GM12873 (cell line): ENCODE data around the gene DUSP10.

Experiments
- TF ChIP-seq, protein P1 (sequence below): IDR thresholded peaks from 2 replicates; pipeline ENCODE4 v1.5.1; 2012; ENCODE audit warnings: low read depth, mild to moderate bottlenecking, moderate library complexity, low read length, control low read depth; ENCODE audit not compliant: insufficient read depth; ENCODE audit errors: missing control alignments

Gene DUSP10

DNA sequence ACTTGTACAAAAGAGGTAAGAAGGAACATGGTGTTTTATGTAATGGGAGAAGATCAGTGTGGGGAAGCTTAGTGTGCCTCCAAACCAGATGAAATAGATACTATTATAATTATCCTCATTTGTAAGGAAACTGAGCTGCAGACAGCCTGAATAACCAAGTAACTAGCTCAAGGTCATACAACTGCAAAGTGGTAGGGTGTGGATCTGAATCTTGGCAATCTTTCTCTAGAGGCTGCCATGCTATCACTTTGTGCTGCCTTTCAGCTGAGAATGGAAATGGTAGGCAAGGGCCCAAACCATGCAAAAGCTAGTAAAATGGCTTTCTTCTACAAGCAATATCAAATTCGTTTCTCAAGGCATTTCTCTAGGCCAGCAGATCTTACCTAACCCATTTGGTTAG, 51.0 kb downstream of the DUSP10 start:
- TF ChIP-seq, protein P1, sequence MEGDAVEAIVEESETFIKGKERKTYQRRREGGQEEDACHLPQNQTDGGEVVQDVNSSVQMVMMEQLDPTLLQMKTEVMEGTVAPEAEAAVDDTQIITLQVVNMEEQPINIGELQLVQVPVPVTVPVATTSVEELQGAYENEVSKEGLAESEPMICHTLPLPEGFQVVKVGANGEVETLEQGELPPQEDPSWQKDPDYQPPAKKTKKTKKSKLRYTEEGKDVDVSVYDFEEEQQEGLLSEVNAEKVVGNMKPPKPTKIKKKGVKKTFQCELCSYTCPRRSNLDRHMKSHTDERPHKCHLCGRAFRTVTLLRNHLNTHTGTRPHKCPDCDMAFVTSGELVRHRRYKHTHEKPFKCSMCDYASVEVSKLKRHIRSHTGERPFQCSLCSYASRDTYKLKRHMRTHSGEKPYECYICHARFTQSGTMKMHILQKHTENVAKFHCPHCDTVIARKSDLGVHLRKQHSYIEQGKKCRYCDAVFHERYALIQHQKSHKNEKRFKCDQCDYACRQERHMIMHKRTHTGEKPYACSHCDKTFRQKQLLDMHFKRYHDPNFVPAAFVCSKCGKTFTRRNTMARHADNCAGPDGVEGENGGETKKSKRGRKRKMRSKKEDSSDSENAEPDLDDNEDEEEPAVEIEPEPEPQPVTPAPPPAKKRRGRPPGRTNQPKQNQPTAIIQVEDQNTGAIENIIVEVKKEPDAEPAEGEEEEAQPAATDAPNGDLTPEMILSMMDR, result no peak

DNA sequence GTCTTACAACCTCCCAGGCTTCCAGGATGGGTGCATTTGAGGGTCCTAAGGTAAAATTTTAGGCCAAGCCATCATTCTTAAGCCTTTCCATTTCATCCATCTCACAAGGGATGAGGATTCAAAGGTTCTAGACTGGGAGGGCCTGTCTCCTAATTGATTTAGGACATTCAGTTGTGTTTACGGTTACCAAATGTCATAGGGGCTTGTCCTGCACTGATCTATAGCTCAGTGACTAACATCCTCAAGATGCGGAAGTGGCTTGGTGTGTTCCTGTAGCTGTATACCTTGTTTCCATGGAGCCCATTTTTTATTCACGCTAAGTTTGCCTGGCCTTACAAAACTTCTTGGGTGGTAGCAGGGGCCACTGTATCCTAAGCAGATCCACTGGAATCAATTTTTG, 52.8 kb downstream of the DUSP10 start:
- TF ChIP-seq, protein P1, result no peak

DNA sequence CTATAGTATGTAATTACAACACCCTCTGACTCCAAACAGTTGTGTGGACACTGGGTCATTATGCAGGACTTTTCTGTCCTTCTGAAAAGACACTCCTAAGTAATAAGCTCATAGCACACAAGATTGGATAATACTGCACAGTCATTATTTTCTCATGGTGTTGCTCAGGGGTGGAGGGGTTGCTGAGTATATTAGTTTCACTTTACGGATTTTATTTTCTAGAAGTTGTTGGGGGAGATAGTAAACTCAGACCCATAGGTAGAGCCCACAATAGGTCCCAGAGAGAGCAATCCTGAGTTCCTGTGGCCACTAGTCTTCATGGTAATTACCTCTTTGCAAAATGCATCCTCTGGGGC, 53.4 kb downstream of the DUSP10 start:
- TF ChIP-seq, protein P1, result no peak

DNA sequence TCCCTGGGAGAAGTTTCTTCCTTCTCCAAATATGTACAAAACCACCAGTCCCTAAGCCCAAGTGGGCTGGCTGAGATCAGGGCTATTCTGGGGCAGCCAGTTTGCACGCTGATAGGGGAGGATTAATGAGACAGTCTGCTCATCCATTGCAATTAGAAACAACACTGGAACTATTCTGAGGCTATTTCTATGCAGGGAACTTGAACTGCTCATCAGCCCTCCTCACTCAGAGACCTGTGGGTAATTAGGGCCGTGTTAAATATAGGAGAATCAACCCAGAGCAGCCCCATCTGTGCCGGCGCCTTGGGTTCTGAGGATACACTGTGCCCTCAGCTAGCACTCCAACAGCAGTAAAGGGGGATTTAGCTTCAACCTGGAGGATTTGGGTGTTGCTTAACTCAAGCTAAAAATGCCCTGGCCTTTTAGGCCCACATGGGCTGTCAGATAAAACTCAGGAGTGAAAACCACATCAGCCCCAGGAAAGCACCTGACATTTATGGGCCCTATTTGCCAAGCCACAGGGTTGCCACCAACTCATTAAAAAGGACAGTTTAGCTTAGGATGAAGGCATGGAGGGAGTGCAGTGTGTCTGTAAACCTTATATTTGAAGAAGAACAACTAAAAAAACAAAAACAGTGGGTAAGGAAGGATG, 53.9 kb downstream of the DUSP10 start:
- TF ChIP-seq, protein P1, result no peak

DNA sequence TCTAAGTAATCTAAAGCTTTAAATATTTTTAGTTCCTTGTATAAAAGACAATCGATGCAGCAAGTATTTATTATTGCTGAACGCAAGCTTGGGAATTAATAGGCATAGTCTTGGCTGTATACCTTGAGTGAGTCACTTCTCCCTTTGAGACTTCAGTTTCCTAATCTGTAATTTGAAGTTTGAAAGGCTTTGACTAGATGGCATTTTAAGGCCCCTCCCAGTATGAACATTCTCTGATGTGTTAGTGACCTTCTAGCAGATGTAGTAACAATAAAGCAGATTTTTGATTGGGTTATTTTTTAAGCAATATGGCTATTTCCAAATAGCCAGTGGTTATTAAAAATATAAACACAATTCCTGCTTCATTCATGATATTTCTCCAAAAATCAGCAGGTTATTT, 58.2 kb downstream of the DUSP10 start:
- TF ChIP-seq, protein P1, result no peak

DNA sequence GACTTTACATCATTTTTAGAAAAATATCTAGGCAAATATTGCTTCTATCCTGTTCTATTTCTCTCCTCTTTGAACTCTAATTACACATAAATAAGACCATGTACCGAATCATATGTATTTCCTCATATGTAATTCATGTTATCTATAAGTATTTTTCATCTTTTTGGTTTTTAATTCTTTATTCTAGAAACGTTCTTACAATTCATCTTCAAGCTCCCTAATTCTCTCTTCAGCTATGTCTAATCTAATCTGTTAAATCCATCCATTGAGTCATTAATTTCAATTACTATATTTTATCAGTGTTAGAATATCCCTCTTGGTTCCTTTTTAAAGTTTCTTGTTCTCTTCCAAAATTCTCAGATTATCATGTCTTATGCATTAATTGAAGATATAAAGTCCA, 61.8 kb downstream of the DUSP10 start:
- TF ChIP-seq, protein P1, result no peak

DNA sequence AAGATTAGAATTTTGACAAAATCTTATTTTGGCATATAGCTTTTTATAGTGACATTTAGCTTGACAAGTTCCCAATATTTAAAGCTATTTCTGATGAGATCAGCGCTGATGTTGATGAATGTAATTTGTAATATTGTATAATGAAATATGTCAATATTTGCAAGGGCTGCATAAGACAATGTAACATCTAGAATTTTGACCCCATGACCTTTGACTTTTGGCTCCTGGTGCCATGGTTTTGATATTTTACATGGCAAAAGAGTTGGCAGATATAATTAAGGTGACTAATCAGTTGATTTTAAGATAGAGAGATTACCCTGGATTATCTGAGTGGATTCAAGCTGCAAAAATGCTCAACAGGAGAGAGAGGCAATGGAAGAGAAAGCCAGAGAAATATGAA, 63.9 kb downstream of the DUSP10 start:
- TF ChIP-seq, protein P1, result no peak
